DLD1 (cell line): ENCODE results near the gene PDZK1IP1.
"Not testable (repeated sequence)": the region's sequence is repeated elsewhere in the genome, so short reads cannot be mapped to it uniquely, and the experiment has no call there.

Experiments used
- in situ Hi-C: cut with HindIII; loops from 2 replicates; pipeline ENCODE4 v1.10.0; 2017; ENCODE audit warnings: low sequenced_read_pairs

Gene PDZK1IP1

GRCh38 chr1:47181955-47182675 lies 7.7 kb downstream of the PDZK1IP1 start:
- in situ Hi-C loops: no loop called here

- in situ Hi-C loops: no loop called here
Observed at GRCh38 chr1:47181095-47181954, 8.5 kb downstream of the PDZK1IP1 start.

- in situ Hi-C loops: no loop called here
Observed at GRCh38 chr1:47180603-47181094, 9.2 kb downstream of the PDZK1IP1 start.

- in situ Hi-C loops: no loop called here
Observed at GRCh38 chr1:47179988-47180563, 9.8 kb downstream of the PDZK1IP1 start.

GRCh38 chr1:47179017-47179987 lies 10.5 kb downstream of the PDZK1IP1 start:
- in situ Hi-C loops: no loop called here

GRCh38 chr1:47178654-47179016 lies 11.2 kb downstream of the PDZK1IP1 start:
- in situ Hi-C loops: no loop called here

- in situ Hi-C loops: no loop called here
Observed at GRCh38 chr1:47178020-47178419, 11.8 kb downstream of the PDZK1IP1 start.

GRCh38 chr1:47175227-47175934 lies 14.5 kb downstream of the PDZK1IP1 start:
- in situ Hi-C loops: no loop called here

GRCh38 chr1:47174656-47175020 lies 15.2 kb downstream of the PDZK1IP1 start:
- in situ Hi-C loops: no loop called here

GRCh38 chr1:47172782-47173181 lies 17.1 kb downstream of the PDZK1IP1 start:
- in situ Hi-C loops: no loop called here

GRCh38 chr1:47164552-47164951 lies 25.3 kb downstream of the PDZK1IP1 start:
- in situ Hi-C loops: no loop called here

- in situ Hi-C loops: no loop called here
Observed at GRCh38 chr1:47161298-47162040, 28.4 kb downstream of the PDZK1IP1 start.

GRCh38 chr1:47160716-47161115 lies 29.1 kb downstream of the PDZK1IP1 start:
- in situ Hi-C loops: no loop called here

GRCh38 chr1:47157957-47158356 lies 31.9 kb downstream of the PDZK1IP1 start:
- in situ Hi-C loops: not testable (repeated sequence)

- in situ Hi-C loops: not testable (repeated sequence)
Observed at GRCh38 chr1:47156457-47156856, 33.4 kb downstream of the PDZK1IP1 start.

GRCh38 chr1:47149162-47149561 lies 40.7 kb downstream of the PDZK1IP1 start:
- in situ Hi-C loops: not testable (repeated sequence)

GRCh38 chr1:47147047-47147785 lies 42.6 kb downstream of the PDZK1IP1 start:
- in situ Hi-C loops: no loop called here

GRCh38 chr1:47146495-47146894 lies 43.3 kb downstream of the PDZK1IP1 start:
- in situ Hi-C loops: not testable (repeated sequence)

GRCh38 chr1:47143654-47144053 lies 46.2 kb downstream of the PDZK1IP1 start:
- in situ Hi-C loops: not testable (repeated sequence)
